ENCODE measurements around the gene RPS17.
"Not testable (repeated sequence)": the region's sequence is repeated elsewhere in the genome, so short reads cannot be mapped to it uniquely, and the experiment has no call there.

DNA sequence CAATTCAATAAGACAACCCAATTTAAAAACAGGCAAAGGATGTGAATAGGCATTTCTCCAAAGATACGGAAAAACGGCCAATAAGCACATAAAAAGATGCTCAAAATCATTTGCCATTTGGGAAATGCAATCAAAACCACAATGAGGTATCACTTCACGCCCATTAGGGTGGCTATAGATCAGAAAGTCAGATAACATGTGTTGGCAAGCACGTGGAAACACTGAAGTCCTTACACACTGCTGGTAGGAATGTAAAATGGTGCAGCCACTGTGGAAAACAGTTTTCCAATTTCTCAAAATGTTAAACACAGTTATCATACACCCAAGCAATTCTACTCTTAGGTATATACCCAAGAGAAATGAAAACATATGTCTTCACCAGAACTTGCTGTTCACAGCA lies 39.5 kb downstream of the RPS17 start:
- TF ChIP-seq POLR2A, CTCF (IDR thresholded peaks at IDR 0.05): not testable (repeated sequence)

Measured in adrenal gland (tissue), 5 donors.